ENCODE results near the gene KHNYN. TPM values are rescaled to one million over a fixed set of nuclear protein-coding genes. Genes with fewer than 3 reads are reported as not detected.
"Not testable (repeated sequence)": the region's sequence is repeated elsewhere in the genome, so short reads cannot be mapped to it uniquely, and the experiment has no call there.

Gene KHNYN
- total RNA-seq, 1 experiment from 2014 or later = 33.2 TPM

GRCh38 chr14:24443053-24443665 is 13.4 kb downstream of the KHNYN start:
- ChIA-PET CTCF (interaction anchor here (1.2 to 2.2 kb wide), 4 partner anchors 11 to 201 kb away, joined by 3 to 15 read pairs (median 8); partner anchors contain the start of gene TINF2), POLR2A (interaction anchor here (0.6 to 0.7 kb wide), 2 partner anchors 10 to 37 kb away, joined by 3 read pairs; no protein-coding TSS in a partner anchor)
- Mint-ChIP-seq H3K27ac (peak overlapping the region; percentile 99), H3K4me1 (peaks cover 10% of the 10 kb centered on the region), H3K9me3 (peaks cover 3% of the 10 kb centered on the region; the same call in 1 of the 2 replicates), H3K27me3 (ENCODE audit: low read depth) (no peaks in the 10 kb centered on the region), H3K4me3 (peak overlapping the region; percentile 88), H3K36me3 (peaks cover 21% of the 10 kb centered on the region)
- DNase-seq (ENCODE audit: low spot score) (no peak), ATAC-seq (no peak)
- no peak for TF ChIP-seq MXD4 (CRISPR knock-in tag; IDR thresholded peaks at IDR 0.05; ENCODE audit: borderline replicate concordance)
- TF ChIP-seq ZNF671 (CRISPR knock-in tag; IDR thresholded peaks at IDR 0.05) = no peak
- TF ChIP-seq AR (CRISPR knock-in tag; IDR thresholded peaks at IDR 0.05) = no peak
- no peak for TF ChIP-seq ZNF396 (CRISPR knock-in tag; IDR thresholded peaks at IDR 0.05; ENCODE audit: borderline replicate concordance)
- no peak for TF ChIP-seq ATF6 (CRISPR knock-in tag; IDR thresholded peaks at IDR 0.05)
- TF ChIP-seq ETV6 (CRISPR knock-in tag; IDR thresholded peaks at IDR 0.05) = no peak
- TF ChIP-seq, protein P1, sequence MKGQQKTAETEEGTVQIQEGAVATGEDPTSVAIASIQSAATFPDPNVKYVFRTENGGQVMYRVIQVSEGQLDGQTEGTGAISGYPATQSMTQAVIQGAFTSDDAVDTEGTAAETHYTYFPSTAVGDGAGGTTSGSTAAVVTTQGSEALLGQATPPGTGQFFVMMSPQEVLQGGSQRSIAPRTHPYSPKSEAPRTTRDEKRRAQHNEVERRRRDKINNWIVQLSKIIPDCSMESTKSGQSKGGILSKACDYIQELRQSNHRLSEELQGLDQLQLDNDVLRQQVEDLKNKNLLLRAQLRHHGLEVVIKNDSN (CRISPR knock-in tag; IDR thresholded peaks at IDR 0.05) = no peak
- TF ChIP-seq GABPB1 (CRISPR knock-in tag; IDR thresholded peaks at IDR 0.05) = no peak

DNA sequence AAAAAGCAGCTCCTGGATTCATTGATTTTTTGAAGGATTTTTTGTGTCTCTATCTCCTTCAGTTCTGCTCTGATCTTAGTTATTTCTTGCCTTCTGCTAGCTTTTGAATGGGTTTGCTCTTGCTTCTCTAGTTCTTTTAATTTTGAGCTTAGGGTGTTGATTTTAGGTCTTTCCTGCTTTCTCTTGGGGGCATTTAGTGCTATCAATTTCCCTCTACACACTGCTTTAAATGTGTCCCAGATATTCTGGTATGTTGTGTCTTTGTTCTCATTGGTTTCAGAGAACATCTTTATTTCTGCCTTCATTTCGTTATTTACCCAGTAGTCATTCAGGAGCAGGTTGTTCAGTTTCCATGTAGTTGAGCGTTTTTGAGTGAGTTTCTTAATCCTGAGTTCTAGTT is 21.1 kb downstream of the KHNYN start:
- POLR2A ChIA-PET; H3K27me3 Mint-ChIP-seq (ENCODE audit: low read depth); H3K4me3 Mint-ChIP-seq; DNase-seq (ENCODE audit: low spot score); ATAC-seq; H3K27ac Mint-ChIP-seq; H3K4me1 Mint-ChIP-seq: not testable (repeated sequence)
- Mint-ChIP-seq H3K9me3 (peaks cover 44% of the 10 kb centered on the region), H3K36me3 (peaks cover 28% of the 10 kb centered on the region)
- CTCF ChIA-PET = interaction anchor here (0.6 kb wide), 1 partner anchor 514 kb away, joined by 5 read pairs; no protein-coding TSS in a partner anchor

GRCh38 chr14:24456980-24457379 is 27.2 kb downstream of the KHNYN start:
- Mint-ChIP-seq H3K27ac (no peak overlapping the region), H3K4me1 (no peaks in the 10 kb centered on the region), H3K36me3 (peaks cover 28% of the 10 kb centered on the region), H3K27me3 (ENCODE audit: low read depth) (peaks cover 10% of the 10 kb centered on the region), H3K4me3 (no peak overlapping the region), H3K9me3 (peaks cover 45% of the 10 kb centered on the region)
- ChIA-PET POLR2A (no interaction called here), CTCF (no interaction called here)
- DNase-seq (ENCODE audit: low spot score) (no peak), ATAC-seq (no peak)
- TF ChIP-seq PRDM15 (CRISPR knock-in tag; IDR thresholded peaks at IDR 0.05) = no peak
- no peak for TF ChIP-seq ZNF138 (CRISPR knock-in tag; conservative IDR thresholded peaks at IDR 0.05)
- TF ChIP-seq E2F4 (CRISPR knock-in tag; IDR thresholded peaks at IDR 0.05; ENCODE audit: borderline replicate concordance, low read depth) = no peak
- TF ChIP-seq STAT6 (CRISPR knock-in tag; conservative IDR thresholded peaks at IDR 0.05; ENCODE audit: low read depth) = no peak
- TF ChIP-seq CREM (CRISPR knock-in tag; IDR thresholded peaks at IDR 0.05) = no peak
- TF ChIP-seq CBFB (CRISPR knock-in tag; IDR thresholded peaks at IDR 0.05; ENCODE audit: low read depth) = no peak
- no peak for TF ChIP-seq NR2C2 (CRISPR knock-in tag; IDR thresholded peaks at IDR 0.05)
- no peak for TF ChIP-seq ZNF121 (CRISPR knock-in tag; IDR thresholded peaks at IDR 0.05)
- no peak for TF ChIP-seq NFYB (CRISPR knock-in tag; conservative IDR thresholded peaks at IDR 0.05; ENCODE audit: low read depth)

All from WTC11 (cell line).